ENCODE measurements around the gene OLA1. TPM values are rescaled to one million over a fixed set of nuclear protein-coding genes. Genes with fewer than 3 reads are reported as not detected.

Gene OLA1
- total and polyA plus RNA-seq, 9 of the 15 experiments (the other 6 are each of a cell fraction or from before 2014, with no cell fraction given) = 208 to 353 (median 225) TPM

GRCh38 chr2:174282441-174282840 lies 34.1 kb upstream of the OLA1 start:
- H3K27me3 ChIP-seq (ENCODE audit: control insufficient read depth in 2 of 2, insufficient read depth in 2 of 2, low read length in 2 of 2) = peaks cover 18 to 19% of the 10 kb centered on the region in 2 experiments
- DNase-seq (ENCODE audit: extremely low read depth in 1 of 4, low spot score in 3 of 4) (no peak), ATAC-seq (no peak; the same call in 2 of the 3 replicates), FAIRE-seq (no peak)
- BruUV-seq (replicated peaks) = no TSS peak
- H2AFZ ChIP-seq (ENCODE audit: low read depth, low read length) = no peak overlapping the region
- no peak overlapping the region for H3K4me3 ChIP-seq
- H3K27ac ChIP-seq (ENCODE audit: extremely low read depth, low read depth, low read length) = no peak overlapping the region
- no peaks in the 10 kb centered on the region for H3K9me1 ChIP-seq (ENCODE audit: control insufficient read depth, insufficient read depth, low read length)
- intact Hi-C loops (cut with micrococcal nuclease) = no loop called here
- POLR2A ChIA-PET = no interaction called here
- CTCF ChIA-PET (ENCODE audit: low intra/inter-chr PET ratio) = no interaction called here
- 0 out of 2 replicates have a peak, but pooled peaks cover 3% of the 10 kb centered on the region for H3K9me3 ChIP-seq (replicated peaks; ENCODE audit: control insufficient read depth, insufficient read depth, low read depth, low read length)
- in situ Hi-C loops (cut with MboI) = no loop called here
- no peaks in the 10 kb centered on the region for H3K36me3 ChIP-seq (ENCODE audit: control insufficient read depth, insufficient read depth, low read length)
- 0% methylated on average over 2 of the region's 2 CpGs for WGBS (ENCODE audit: insufficient coverage, low coverage, missing lambda C conversion rate)
- no peak overlapping the region for H3K4me2 ChIP-seq (ENCODE audit: insufficient read depth, low read length)
- TF ChIP-seq ZNF121 (CRISPR knock-in tag; conservative IDR thresholded peaks at IDR 0.05) = no peak
- TF ChIP-seq ZBED1 (IDR thresholded peaks at IDR 0.05) = no peak
- no peak for TF ChIP-seq CHD4 (IDR thresholded peaks at IDR 0.05; ENCODE audit: insufficient read depth, insufficient replicate concordance, low read depth, low read length, poor library complexity, severe bottlenecking)
- no peak for TF ChIP-seq MTF1 (CRISPR knock-in tag; IDR thresholded peaks at IDR 0.05; ENCODE audit: borderline replicate concordance)
- no peak for TF ChIP-seq SAFB (IDR thresholded peaks at IDR 0.05; ENCODE audit: borderline replicate concordance, low read depth, low read length)
- TF ChIP-seq NEUROD1 (IDR thresholded peaks at IDR 0.05; ENCODE audit: borderline replicate concordance, low read depth, low read length, partially characterized antibody) = no peak
- TF ChIP-seq, protein P1, sequence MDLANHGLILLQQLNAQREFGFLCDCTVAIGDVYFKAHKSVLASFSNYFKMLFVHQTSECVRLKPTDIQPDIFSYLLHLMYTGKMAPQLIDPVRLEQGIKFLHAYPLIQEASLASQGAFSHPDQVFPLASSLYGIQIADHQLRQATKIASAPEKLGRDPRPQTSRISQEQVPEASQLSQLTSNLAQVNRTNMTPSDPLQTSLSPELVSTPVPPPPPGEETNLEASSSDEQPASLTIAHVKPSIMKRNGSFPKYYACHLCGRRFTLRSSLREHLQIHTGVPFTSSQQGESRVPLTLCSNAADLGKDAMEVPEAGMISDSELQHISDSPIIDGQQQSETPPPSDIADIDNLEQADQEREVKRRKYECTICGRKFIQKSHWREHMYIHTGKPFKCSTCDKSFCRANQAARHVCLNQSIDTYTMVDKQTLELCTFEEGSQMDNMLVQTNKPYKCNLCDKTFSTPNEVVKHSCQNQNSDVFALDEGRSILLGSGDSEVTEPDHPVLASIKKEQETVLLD (IDR thresholded peaks at IDR 0.05) = no peak
- TF ChIP-seq, protein P2, sequence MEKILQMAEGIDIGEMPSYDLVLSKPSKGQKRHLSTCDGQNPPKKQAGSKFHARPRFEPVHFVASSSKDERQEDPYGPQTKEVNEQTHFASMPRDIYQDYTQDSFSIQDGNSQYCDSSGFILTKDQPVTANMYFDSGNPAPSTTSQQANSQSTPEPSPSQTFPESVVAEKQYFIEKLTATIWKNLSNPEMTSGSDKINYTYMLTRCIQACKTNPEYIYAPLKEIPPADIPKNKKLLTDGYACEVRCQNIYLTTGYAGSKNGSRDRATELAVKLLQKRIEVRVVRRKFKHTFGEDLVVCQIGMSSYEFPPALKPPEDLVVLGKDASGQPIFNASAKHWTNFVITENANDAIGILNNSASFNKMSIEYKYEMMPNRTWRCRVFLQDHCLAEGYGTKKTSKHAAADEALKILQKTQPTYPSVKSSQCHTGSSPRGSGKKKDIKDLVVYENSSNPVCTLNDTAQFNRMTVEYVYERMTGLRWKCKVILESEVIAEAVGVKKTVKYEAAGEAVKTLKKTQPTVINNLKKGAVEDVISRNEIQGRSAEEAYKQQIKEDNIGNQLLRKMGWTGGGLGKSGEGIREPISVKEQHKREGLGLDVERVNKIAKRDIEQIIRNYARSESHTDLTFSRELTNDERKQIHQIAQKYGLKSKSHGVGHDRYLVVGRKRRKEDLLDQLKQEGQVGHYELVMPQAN (IDR thresholded peaks at IDR 0.05; ENCODE audit: borderline replicate concordance) = no peak
- TF ChIP-seq COPS2 (conservative IDR thresholded peaks at IDR 0.05) = no peak
- TF ChIP-seq, protein P3, sequence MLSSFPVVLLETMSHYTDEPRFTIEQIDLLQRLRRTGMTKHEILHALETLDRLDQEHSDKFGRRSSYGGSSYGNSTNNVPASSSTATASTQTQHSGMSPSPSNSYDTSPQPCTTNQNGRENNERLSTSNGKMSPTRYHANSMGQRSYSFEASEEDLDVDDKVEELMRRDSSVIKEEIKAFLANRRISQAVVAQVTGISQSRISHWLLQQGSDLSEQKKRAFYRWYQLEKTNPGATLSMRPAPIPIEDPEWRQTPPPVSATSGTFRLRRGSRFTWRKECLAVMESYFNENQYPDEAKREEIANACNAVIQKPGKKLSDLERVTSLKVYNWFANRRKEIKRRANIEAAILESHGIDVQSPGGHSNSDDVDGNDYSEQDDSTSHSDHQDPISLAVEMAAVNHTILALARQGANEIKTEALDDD (IDR thresholded peaks at IDR 0.05) = no peak
- no peak for TF ChIP-seq ZNF699 (CRISPR knock-in tag; IDR thresholded peaks at IDR 0.05; ENCODE audit: insufficient replicate concordance)
- no peak for TF ChIP-seq ZFP1 (CRISPR knock-in tag; IDR thresholded peaks at IDR 0.05)
- TF ChIP-seq HDAC2 (IDR thresholded peaks at IDR 0.05) = no peak
- no peak for TF ChIP-seq PML (IDR thresholded peaks at IDR 0.05; ENCODE audit: low read length)
- H3K79me2 ChIP-seq (ENCODE audit: control insufficient read depth, insufficient read depth, low read length) = no peaks in the 10 kb centered on the region
- H3K4me1 ChIP-seq (replicated peaks in 1 of 2; ENCODE audit: control insufficient read depth in 2 of 2, insufficient read depth in 2 of 2, low read length in 2 of 2) = no peaks in the 10 kb centered on the region
- no peak overlapping the region for H3K9ac ChIP-seq (ENCODE audit: insufficient read depth in 1 of 2, low read depth in 2 of 2, low read length in 2 of 2)
- no peaks in the 10 kb centered on the region for H4K20me1 ChIP-seq (replicated peaks; ENCODE audit: control insufficient read depth, insufficient read depth, low read length)

Data from K562 (cell line).